GM23248 (cell line): ENCODE data around the gene HDAC4. TPM values are rescaled to one million over a fixed set of nuclear protein-coding genes. Genes with fewer than 3 reads are reported as not detected.

ENCODE experiments used
- DNase-seq: peaks from one replicate; pipeline ENCODE4 v3.0.0-alpha.2; 2015
- H2AFZ ChIP-seq: fragments of 200-600 bp; sonication (generic); 2 replicates; pipeline ENCODE4 v1.6.1; 2016; ENCODE audit warnings: antibody characterized with exemption
- H3F3A ChIP-seq: fragments of 200-600 bp; sonication (generic); 2 replicates; pipeline ENCODE4 v1.6.1; 2016; ENCODE audit warnings: mild to moderate bottlenecking, antibody characterized with exemption, mixed run types; ENCODE audit not compliant: insufficient read depth
- H3K27ac ChIP-seq: fragments of 200-600 bp; sonication (generic); 2 replicates; pipeline ENCODE4 v1.5.1; 2016; ENCODE audit warnings: mild to moderate bottlenecking
- H3K27me3 ChIP-seq: fragments of 200-600 bp; sonication (generic); replicated peaks from 2 replicates; pipeline ENCODE4 v1.6.1; 2016; ENCODE audit warnings: mild to moderate bottlenecking; ENCODE audit not compliant: insufficient read depth
- H3K36me3 ChIP-seq: fragments of 200-600 bp; sonication (generic); 2 replicates; pipeline ENCODE4 v1.6.1; 2016; ENCODE audit warnings: low read depth, mild to moderate bottlenecking
- H3K4me1 ChIP-seq: fragments of 200-600 bp; sonication (generic); 2 replicates; pipeline ENCODE4 v1.6.1; 2016; ENCODE audit warnings: mild to moderate bottlenecking; ENCODE audit not compliant: insufficient read depth
- H3K4me2 ChIP-seq: fragments of 200-600 bp; sonication (generic); one replicate; pipeline ENCODE4 v1.6.1; 2016; ENCODE audit warnings: mild to moderate bottlenecking; ENCODE audit not compliant: unreplicated experiment
- H3K4me3 ChIP-seq: fragments of 200-600 bp; sonication (generic); 2 replicates; pipeline ENCODE4 v1.5.1; 2016; ENCODE audit warnings: mild to moderate bottlenecking
- H3K79me2 ChIP-seq: fragments of 200-600 bp; sonication (generic); 2 replicates; pipeline ENCODE4 v1.6.1; 2016; ENCODE audit warnings: mild to moderate bottlenecking; ENCODE audit not compliant: insufficient read depth
- H3K9ac ChIP-seq: fragments of 200-600 bp; sonication (generic); 2 replicates; pipeline ENCODE4 v1.6.1; 2016; ENCODE audit warnings: mild to moderate bottlenecking
- H3K9me2 ChIP-seq: fragments of 200-600 bp; sonication (generic); 2 replicates; pipeline ENCODE4 v1.6.1; 2016; ENCODE audit warnings: mixed run types, mild to moderate bottlenecking, moderate library complexity; ENCODE audit not compliant: insufficient read depth
- H3K9me3 ChIP-seq: fragments of 200-600 bp; sonication (generic); one replicate; pipeline ENCODE4 v1.6.1; 2017; ENCODE audit warnings: low read depth
- H4K20me1 ChIP-seq: fragments of 200-600 bp; sonication (generic); 2 replicates; pipeline ENCODE4 v1.6.0; 2016; ENCODE audit not compliant: insufficient read depth
- EZH2 ChIP-seq: fragments of 200-600 bp; sonication (generic); IDR thresholded peaks from 2 replicates; pipeline ENCODE4 v1.6.1; 2018; ENCODE audit warnings: antibody characterized with exemption, mild to moderate bottlenecking; ENCODE audit not compliant: insufficient read depth, poor library complexity, severe bottlenecking
- EZH2phosphoT487 ChIP-seq: fragments of 200-600 bp; sonication (generic); IDR thresholded peaks from 2 replicates; pipeline ENCODE4 v1.6.1; 2018; ENCODE audit warnings: antibody characterized with exemption, moderate library complexity, mild to moderate bottlenecking, low read depth; ENCODE audit not compliant: insufficient read depth
- WGBS, 2 experiments: methylation state at CpG; one replicate each; pipeline ENCODE4 v1.1.6; 2015 to 2017; ENCODE audit warnings: low lambda C conversion rate in 2 of 2, low coverage in 1 of 2; ENCODE audit errors: missing lambda C conversion rate in 2 of 2; 5-methylcytosine and 5-hydroxymethylcytosine counted together
- in situ Hi-C: fragments of 300-500 bp; cut with MboI; formaldehyde crosslinking; loops from 2 replicates; pipeline ENCODE4 v1.15.0; 2020
- polyA plus RNA-seq: library from polyadenylated mRNA; unstranded; fragments of >200 nt; fragmentation: Nextera tagmentation; extraction: Ambion mirVana; gene quantifications from 2 replicates; pipeline ENCODE4 v1.2.1, GENCODE V29; 2016
- total RNA-seq: library from RNA; depleted of rRNA; stranded (reverse); fragments of >200 nt; shearing (Covaris generic); gene quantifications from 2 replicates; pipeline ENCODE4 v1.2.3, GENCODE V29; 2014

HDAC4 gene
- total and polyA plus RNA-seq, 2 experiments from 2014 or later, result 2.1 to 6.3 TPM

DNA sequence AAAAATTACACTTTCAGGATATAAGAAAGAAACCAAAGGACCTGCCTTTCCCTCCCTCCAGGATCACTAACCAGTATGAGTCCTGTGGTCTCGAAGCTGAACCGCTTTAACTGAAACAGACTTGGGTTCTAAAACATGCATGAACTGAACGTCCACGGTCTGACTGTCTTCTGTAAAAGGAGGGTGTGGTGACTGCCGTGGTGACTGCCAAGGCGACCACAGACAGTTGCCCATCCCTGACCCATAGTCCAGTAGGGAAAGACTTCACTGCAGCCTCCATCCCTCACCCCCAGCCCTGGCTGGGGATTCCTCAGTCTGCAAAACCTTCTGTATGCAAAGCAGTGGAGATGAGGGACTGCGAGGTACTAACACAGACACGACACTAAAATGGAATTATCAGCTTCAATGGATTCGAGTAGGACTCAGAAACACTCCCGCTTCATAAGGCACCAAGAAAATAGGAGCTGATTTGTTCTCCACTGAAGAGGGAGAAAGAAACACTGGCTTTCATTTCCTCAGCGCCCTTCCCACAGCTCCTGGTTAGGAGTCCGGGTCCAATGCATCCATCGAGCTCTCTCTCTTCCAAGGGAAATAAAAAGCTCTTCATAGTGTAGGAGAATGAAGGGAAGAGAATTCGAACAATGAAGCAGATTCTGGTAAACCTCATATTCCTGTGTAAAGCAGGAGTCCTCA, 197.2 kb downstream of the HDAC4 start:
- H3F3A ChIP-seq, result no peaks in the 10 kb centered on the region
- no peaks in the 10 kb centered on the region for H3K36me3 ChIP-seq
- H2AFZ ChIP-seq, result no peak overlapping the region
- DNase-seq, result no peak
- H3K27me3 ChIP-seq, result no peaks in the 10 kb centered on the region
- H3K4me1 ChIP-seq, result peaks cover 6% of the 10 kb centered on the region
- WGBS, 2 experiments, result 57 to 61% methylated on average over 14 of the region's 14 CpGs
- H3K9ac ChIP-seq, result no peak overlapping the region
- TF ChIP-seq EZH2phosphoT487 (no peak), EZH2 (no peak)
- H3K9me2 ChIP-seq, result no peaks in the 10 kb centered on the region
- peaks cover 6% of the 10 kb centered on the region; the same call in 1 of the 2 replicates for H3K79me2 ChIP-seq
- H3K4me3 ChIP-seq, result no peak overlapping the region
- H4K20me1 ChIP-seq, result no peaks in the 10 kb centered on the region
- in situ Hi-C loops, result no loop called here
- H3K27ac ChIP-seq, result no peak overlapping the region
- H3K9me3 ChIP-seq, result no peaks in the 10 kb centered on the region
- H3K4me2 ChIP-seq, result no peak overlapping the region

DNA sequence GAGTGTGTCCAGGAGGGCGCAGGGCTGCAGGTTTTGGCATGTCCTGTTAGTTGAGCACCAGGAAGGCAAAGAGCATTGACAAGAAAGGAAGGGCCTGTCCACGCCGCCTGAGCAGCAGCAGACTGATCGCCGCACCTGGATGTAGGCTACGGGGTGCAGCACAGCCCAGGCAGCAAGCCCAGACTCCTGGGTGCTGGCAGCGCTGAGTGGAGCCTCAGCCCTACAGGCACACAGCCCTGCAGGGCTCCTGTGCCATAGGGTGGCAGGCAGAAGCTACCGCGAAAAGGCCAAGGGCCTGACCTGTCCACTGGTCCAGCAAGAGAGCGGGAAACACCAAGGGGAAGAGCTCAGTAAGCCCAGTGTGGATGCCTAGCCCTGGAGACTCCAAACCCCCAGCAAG, 198.0 kb downstream of the HDAC4 start:
- no peak overlapping the region for H2AFZ ChIP-seq
- H3K4me3 ChIP-seq, result no peak overlapping the region
- no peak for DNase-seq
- H3K9me2 ChIP-seq, result no peaks in the 10 kb centered on the region
- WGBS, 2 experiments, result 89 to 95% methylated on average over 9 to 10 of the region's 10 CpGs
- H3K4me2 ChIP-seq, result no peak overlapping the region
- H3K9me3 ChIP-seq, result no peaks in the 10 kb centered on the region
- no peak for TF ChIP-seq EZH2phosphoT487
- no peak for TF ChIP-seq EZH2
- H3K4me1 ChIP-seq, result peaks cover 6% of the 10 kb centered on the region
- H3K27me3 ChIP-seq, result no peaks in the 10 kb centered on the region
- in situ Hi-C loops, result no loop called here
- peaks cover 6% of the 10 kb centered on the region; the same call in 1 of the 2 replicates for H3K79me2 ChIP-seq
- no peaks in the 10 kb centered on the region for H3F3A ChIP-seq
- no peak overlapping the region for H3K9ac ChIP-seq
- no peak overlapping the region for H3K27ac ChIP-seq
- H3K36me3 ChIP-seq, result no peaks in the 10 kb centered on the region
- H4K20me1 ChIP-seq, result no peaks in the 10 kb centered on the region

DNA sequence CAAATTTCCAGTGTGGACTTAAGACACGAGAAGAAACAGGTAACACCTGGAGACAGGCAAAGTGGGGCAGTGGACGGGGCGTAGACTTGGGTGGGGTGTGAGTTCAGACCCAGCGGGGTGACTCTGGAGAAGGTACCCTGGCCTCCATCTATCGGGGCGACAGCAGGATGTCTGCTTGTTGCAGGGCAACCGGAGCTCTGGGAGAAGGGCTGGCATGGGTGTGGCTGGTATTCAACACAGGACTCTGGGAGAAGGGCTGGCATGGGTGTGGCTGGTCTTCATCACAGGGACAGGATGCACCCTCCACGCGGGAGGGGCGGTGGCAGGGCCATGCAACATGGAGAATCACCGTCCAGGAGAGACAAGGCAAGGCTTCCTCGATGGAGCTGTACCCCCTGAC, 198.5 kb downstream of the HDAC4 start:
- no peaks in the 10 kb centered on the region for H3F3A ChIP-seq
- H3K9me2 ChIP-seq, result no peaks in the 10 kb centered on the region
- WGBS, 2 experiments, result 92 to 93% methylated on average over 12 of the region's 12 CpGs
- no peaks in the 10 kb centered on the region for H4K20me1 ChIP-seq
- no peak overlapping the region for H3K27ac ChIP-seq
- no peak for DNase-seq
- peaks cover 6% of the 10 kb centered on the region for H3K4me1 ChIP-seq
- H3K4me2 ChIP-seq, result no peak overlapping the region
- in situ Hi-C loops, result no loop called here
- H3K9me3 ChIP-seq, result no peaks in the 10 kb centered on the region
- H3K79me2 ChIP-seq, result peaks cover 2% of the 10 kb centered on the region; the same call in 1 of the 2 replicates
- TF ChIP-seq EZH2 (no peak), EZH2phosphoT487 (no peak)
- H2AFZ ChIP-seq, result no peak overlapping the region
- no peak overlapping the region for H3K9ac ChIP-seq
- no peak overlapping the region for H3K4me3 ChIP-seq
- no peaks in the 10 kb centered on the region for H3K27me3 ChIP-seq
- H3K36me3 ChIP-seq, result no peaks in the 10 kb centered on the region

DNA sequence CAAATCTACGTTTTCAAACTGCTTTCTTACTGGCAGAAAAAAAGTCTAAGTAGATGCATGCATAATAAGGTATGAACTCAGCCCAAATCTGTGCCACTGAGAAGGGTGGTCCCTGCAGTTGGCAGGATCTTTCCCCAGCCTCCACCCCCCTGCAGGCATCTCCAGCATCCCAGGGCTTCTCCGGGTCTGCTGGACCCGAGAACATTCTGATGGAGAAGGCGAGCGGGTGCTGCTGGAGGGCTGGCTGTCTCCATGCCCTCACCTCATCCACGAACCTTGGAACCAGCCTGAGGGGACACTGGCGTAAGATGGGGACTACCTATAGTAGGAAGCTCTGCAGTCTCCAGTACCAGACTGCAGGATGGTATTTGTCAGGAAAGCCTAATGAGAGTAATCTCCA, 198.9 kb downstream of the HDAC4 start:
- H4K20me1 ChIP-seq, result no peaks in the 10 kb centered on the region
- H3K9ac ChIP-seq, result no peak overlapping the region
- in situ Hi-C loops, result no loop called here
- no peaks in the 10 kb centered on the region for H3K9me3 ChIP-seq
- no peaks in the 10 kb centered on the region for H3K9me2 ChIP-seq
- no peaks in the 10 kb centered on the region for H3F3A ChIP-seq
- no peak for TF ChIP-seq EZH2
- TF ChIP-seq EZH2phosphoT487, result no peak
- H2AFZ ChIP-seq, result no peak overlapping the region
- DNase-seq, result no peak
- H3K4me2 ChIP-seq, result no peak overlapping the region
- no peak overlapping the region for H3K27ac ChIP-seq
- 67 to 68% methylated on average over 7 of the region's 7 CpGs for WGBS, 2 experiments
- H3K79me2 ChIP-seq, result no peaks in the 10 kb centered on the region
- H3K36me3 ChIP-seq, result no peaks in the 10 kb centered on the region
- H3K4me1 ChIP-seq, result peaks cover 6% of the 10 kb centered on the region
- H3K4me3 ChIP-seq, result no peak overlapping the region
- no peaks in the 10 kb centered on the region for H3K27me3 ChIP-seq
